ENCODE results near the gene NAA35. TPM values are rescaled to one million over a fixed set of nuclear protein-coding genes. Genes with fewer than 3 reads are reported as not detected.

The NAA35 gene
- 24.1 to 27.7 TPM (median 27.2 TPM) in 5 replicates for total RNA-seq (2022; extraction: Qiagen RNA extraction; ENCODE audit: low read depth)

DNA sequence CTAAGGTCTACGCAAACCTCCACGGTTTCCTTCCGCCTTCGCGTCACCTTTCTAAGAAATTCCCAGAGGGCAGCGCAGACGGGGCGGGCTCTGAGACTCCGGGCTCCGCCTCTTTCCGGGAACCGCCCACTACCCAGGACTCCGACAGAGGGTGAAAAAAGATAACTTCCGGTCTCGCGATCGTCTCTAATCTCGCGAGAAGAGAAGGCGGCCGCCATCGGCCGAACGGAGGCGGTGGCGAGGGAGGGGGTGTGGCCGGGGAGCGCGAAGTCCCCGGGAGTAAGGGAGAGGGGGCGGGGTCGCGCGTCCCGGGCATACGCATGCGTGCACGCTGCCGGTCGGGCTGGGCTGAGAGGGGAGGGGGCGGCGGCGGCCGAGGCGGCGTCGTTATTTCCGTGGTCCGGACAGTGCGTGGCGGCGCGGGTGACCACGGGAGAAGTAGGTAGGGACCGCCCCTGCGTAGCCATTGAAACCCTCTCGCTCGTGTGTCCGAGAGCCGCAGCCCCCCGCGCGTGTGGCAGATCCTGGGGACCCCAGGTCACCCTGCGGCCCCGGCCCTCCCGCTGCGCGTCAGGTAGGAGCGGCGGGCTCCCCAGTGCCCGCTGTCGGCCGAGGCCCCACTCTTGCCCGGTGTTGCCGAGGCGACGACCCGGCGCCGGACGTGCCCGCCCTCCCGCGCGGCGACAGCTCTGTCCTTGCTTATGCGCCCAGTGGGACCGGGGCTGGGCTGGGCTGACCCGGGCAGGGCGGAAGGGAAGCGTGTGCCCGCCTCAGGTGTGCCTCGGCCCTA lies at the start of gene NAA35:
Gene NAA35, plus strand, starts transcription at position 315 of the 790 bp plus-strand sequence. CDS start 1,014 bp downstream, outside the sequence.

Other genes starting within 250 kb of the NAA35 start
- 7.3 to 10.0 TPM (median 9.7 TPM) in 5 replicates for gene AGTPBP1, start 199.2 kb upstream of the NAA35 start, total RNA-seq (2022; extraction: Qiagen RNA extraction; ENCODE audit: low read depth)
- 108 to 126 TPM (median 116 TPM) in 5 replicates for gene GOLM1, start 158.4 kb downstream of the NAA35 start, total RNA-seq (2022; extraction: Qiagen RNA extraction; ENCODE audit: low read depth)